ENCODE data around the gene FNDC11. TPM values are rescaled to one million over a fixed set of nuclear protein-coding genes. Genes with fewer than 3 reads are reported as not detected.

FNDC11 gene
- total and polyA plus RNA-seq, 2 donors (not counting 3 experiments of a cell fraction or from before 2014, with no cell fraction given): 0.71 to 1.9 TPM

DNA sequence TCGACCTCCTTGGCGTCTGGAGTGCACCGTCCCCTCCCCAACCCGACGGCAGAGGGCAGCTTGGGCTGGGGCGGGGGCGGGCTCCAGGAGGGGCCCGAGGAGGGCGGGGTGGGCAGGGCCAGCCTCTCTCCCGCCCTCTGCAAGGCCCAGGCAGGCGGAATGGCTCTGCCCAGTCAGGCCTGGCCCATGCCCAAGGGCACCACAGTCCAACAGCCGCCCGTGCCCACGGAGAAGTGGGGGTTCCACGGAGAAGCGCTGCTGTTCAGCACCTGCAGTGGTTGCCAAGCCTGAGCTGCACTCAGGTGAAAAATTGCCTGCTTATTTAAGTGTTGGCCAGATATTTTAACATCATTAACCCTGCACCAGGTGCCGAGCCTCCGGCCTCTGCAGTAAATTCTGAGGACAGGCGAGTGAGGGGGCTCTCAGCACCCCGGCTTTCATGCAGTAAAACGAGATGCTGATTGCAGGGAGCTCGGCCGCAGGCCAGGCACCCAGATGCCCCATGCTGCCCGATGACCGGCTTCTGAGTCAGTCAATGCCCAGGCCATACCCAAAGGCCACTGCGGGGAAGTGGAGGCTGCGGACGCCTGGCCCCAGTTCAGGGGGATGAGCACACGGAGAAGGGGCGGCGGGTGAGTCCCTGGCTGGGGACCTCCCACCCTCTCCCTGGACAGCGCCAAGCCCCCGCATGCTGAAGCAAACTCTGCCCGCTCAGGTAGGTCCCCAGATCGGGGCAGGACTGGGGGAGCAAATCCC is 6.1 kb upstream of the FNDC11 start, which contains the start of gene SRMS:
Gene SRMS, minus strand, starts transcription at position 25 of the 756 bp plus-strand sequence. CDS start 286 bp downstream, outside the sequence.
- Histone ChIP-seq H3K4me3 (replicated peaks in 1 of 3; ENCODE audit: insufficient read depth in 1 of 3, low read depth in 1 of 3, low read length in 3 of 3) (no peak within 1 kb of the TSS), H4K20me1 (replicated peaks; ENCODE audit: control insufficient read depth, extremely low read depth, insufficient read depth, low read length) (no peaks in the 10 kb centered on the region), H3K36me3 (ENCODE audit: control insufficient read depth in 2 of 2, extremely low read depth in 1 of 2, insufficient read depth in 2 of 2, low read length in 2 of 2) (no peaks in the 10 kb centered on the region), H3K9ac (replicated peaks; ENCODE audit: extremely low read depth, insufficient read depth, low read length) (no peak within 1 kb of the TSS), H2AFZ (ENCODE audit: low read depth, low read length) (no peak within 1 kb of the TSS), H3K4me1 (ENCODE audit: control insufficient read depth, extremely low read depth, insufficient read depth, low read length) (no peaks in the 10 kb centered on the region), H3K27me3 (ENCODE audit: control insufficient read depth in 2 of 2, insufficient read depth in 2 of 2, low read length in 2 of 2) (no peaks in the 10 kb centered on the region), H3K27ac (ENCODE audit: insufficient read depth, low read depth, low read length) (no peak within 1 kb of the TSS), H3K9me1 (replicated peaks; ENCODE audit: control insufficient read depth, extremely low read depth, insufficient read depth, low read length) (no peaks in the 10 kb centered on the region), H3K4me2 (ENCODE audit: insufficient read depth, low read length) (no peak within 1 kb of the TSS), H3K9me3 (replicated peaks; ENCODE audit: control insufficient read depth, insufficient read depth, low read length) (no peaks in the 10 kb centered on the region), H3K79me2 (ENCODE audit: control insufficient read depth, insufficient read depth, low read length) (no peaks in the 10 kb centered on the region)
- intact Hi-C loops (cut with micrococcal nuclease) (no loop called here), dilution Hi-C loops (cut with MboI; ENCODE audit: extremely low pct_ligation_motif_present, low sequenced_read_pairs) (no loop called here)
- TF ChIP-seq FOS (IDR thresholded peaks at IDR 0.05; ENCODE audit: borderline replicate concordance, insufficient read depth, low read length) (no peak), EZH2 (IDR thresholded peaks at IDR 0.05; ENCODE audit: borderline replicate concordance, low read depth, low read length, severe bottlenecking) (peak; percentile 48)
- no peak for FAIRE-seq
- POLR2A ChIA-PET: no interaction called here
- no peak for DNase-seq (ENCODE audit: low read depth, low spot score)
- CTCF ChIA-PET: interaction anchor here (1.9 kb wide), 1 partner anchor 10 kb away, joined by 12 read pairs; the partner anchor contains the start of gene PTK6
- no TSS peak for BruUV-seq (replicated peaks)

DNA sequence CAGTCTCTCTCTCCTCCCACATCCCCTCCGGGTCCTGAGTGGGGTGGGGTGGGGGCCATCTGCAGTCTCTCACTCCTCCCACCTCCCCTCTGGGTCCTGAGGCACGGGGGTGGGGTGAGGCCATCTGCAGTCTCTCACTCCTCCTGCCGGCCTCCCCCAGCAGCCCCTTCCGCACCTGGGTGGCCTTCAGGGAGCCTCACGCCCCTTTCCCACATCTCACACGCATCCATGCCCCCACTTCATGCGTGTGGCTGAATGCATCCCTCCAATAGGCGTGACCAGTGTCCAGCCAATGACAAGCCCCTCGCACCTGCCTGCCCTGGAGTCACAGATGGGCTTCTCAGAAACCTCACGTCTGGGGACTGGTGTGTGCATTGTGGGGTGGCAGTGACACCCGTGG is 5.4 kb upstream of the FNDC11 start:
- ChIA-PET POLR2A (no interaction called here), CTCF (no interaction called here)
- H3K9me1 ChIP-seq (replicated peaks; ENCODE audit: control insufficient read depth, extremely low read depth, insufficient read depth, low read length): no peaks in the 10 kb centered on the region

More for the DNA sequence above, 5.4 kb upstream of the FNDC11 start:
- FAIRE-seq: no peak
- H3K27ac ChIP-seq (ENCODE audit: insufficient read depth, low read depth, low read length): no peak overlapping the region
- H3K36me3 ChIP-seq (ENCODE audit: control insufficient read depth in 2 of 2, extremely low read depth in 1 of 2, insufficient read depth in 2 of 2, low read length in 2 of 2): no peaks in the 10 kb centered on the region
- no peak overlapping the region for H3K4me3 ChIP-seq (replicated peaks in 1 of 3; ENCODE audit: insufficient read depth in 1 of 3, low read depth in 1 of 3, low read length in 3 of 3)
- H4K20me1 ChIP-seq (replicated peaks; ENCODE audit: control insufficient read depth, extremely low read depth, insufficient read depth, low read length): no peaks in the 10 kb centered on the region
- BruUV-seq (replicated peaks): no TSS peak
- no peaks in the 10 kb centered on the region for H3K79me2 ChIP-seq (ENCODE audit: control insufficient read depth, insufficient read depth, low read length)
- H3K9ac ChIP-seq (replicated peaks; ENCODE audit: extremely low read depth, insufficient read depth, low read length): no peak overlapping the region
- H2AFZ ChIP-seq (ENCODE audit: low read depth, low read length): no peak overlapping the region
- intact Hi-C loops (cut with micrococcal nuclease): no loop called here
- H3K4me1 ChIP-seq (ENCODE audit: control insufficient read depth, extremely low read depth, insufficient read depth, low read length): no peaks in the 10 kb centered on the region
- dilution Hi-C loops (cut with MboI; ENCODE audit: extremely low pct_ligation_motif_present, low sequenced_read_pairs): no loop called here
- no peaks in the 10 kb centered on the region for H3K27me3 ChIP-seq (ENCODE audit: control insufficient read depth in 2 of 2, insufficient read depth in 2 of 2, low read length in 2 of 2)
- no peak for TF ChIP-seq JUN (IDR thresholded peaks at IDR 0.05; ENCODE audit: borderline replicate concordance, insufficient read depth, insufficient read length, low read depth)
- TF ChIP-seq MAX (IDR thresholded peaks at IDR 0.05; ENCODE audit: insufficient read depth, insufficient read length): no peak
- no peak for TF ChIP-seq POLR2AphosphoS5 (IDR thresholded peaks at IDR 0.05; ENCODE audit: insufficient read depth, low read depth, low read length)
- TF ChIP-seq GATA2 (IDR thresholded peaks at IDR 0.05; ENCODE audit: insufficient read depth, insufficient read length, low read depth, low read length): no peak
- no peak for TF ChIP-seq EZH2 (IDR thresholded peaks at IDR 0.05; ENCODE audit: borderline replicate concordance, low read depth, low read length, severe bottlenecking)
- TF ChIP-seq CTCF (IDR thresholded peaks at IDR 0.05; ENCODE audit: extremely low read depth in 1 of 2, insufficient read depth in 1 of 2, low read depth in 1 of 2, low read length in 2 of 2): no peak
- no peak for TF ChIP-seq POLR2A (IDR thresholded peaks at IDR 0.05; ENCODE audit: low read depth, low read length)
- TF ChIP-seq MYC (IDR thresholded peaks at IDR 0.05; ENCODE audit: low read depth, low read length): no peak
- TF ChIP-seq FOS (IDR thresholded peaks at IDR 0.05; ENCODE audit: borderline replicate concordance, insufficient read depth, low read length): no peak
- DNase-seq (ENCODE audit: low read depth, low spot score): no peak
- no peaks in the 10 kb centered on the region for H3K9me3 ChIP-seq (replicated peaks; ENCODE audit: control insufficient read depth, insufficient read depth, low read length)
- no peak overlapping the region for H3K4me2 ChIP-seq (ENCODE audit: insufficient read depth, low read length)

All from endothelial cell of umbilical vein (primary cell).